OCI-LY1 (cell line): Measurements from ENCODE around the gene TBX21.

Experiments
- H2AFZ ChIP-seq: fragments of 200-600 bp; sonication (generic), shearing (Covaris generic); 2 replicates; pipeline ENCODE4 v1.6.0; 2014; ENCODE audit warnings: antibody characterized with exemption, mild to moderate bottlenecking, low read length
- H3F3A ChIP-seq: fragments of 200-600 bp; sonication (generic), shearing (Covaris generic); 2 replicates; pipeline ENCODE4 v1.6.0; 2014; ENCODE audit warnings: mild to moderate bottlenecking, antibody characterized with exemption, low read length, moderate library complexity; ENCODE audit not compliant: insufficient read depth
- H3K27ac ChIP-seq: fragments of 200-600 bp; sonication (generic); 2 replicates; pipeline ENCODE4 v1.5.1; 2014; ENCODE audit warnings: low read length, mixed run types, mild to moderate bottlenecking, low read depth; ENCODE audit not compliant: poor library complexity, severe bottlenecking
- H3K27me3 ChIP-seq: fragments of 200-600 bp; sonication (generic); 2 replicates; pipeline ENCODE4 v1.6.0; 2014; ENCODE audit warnings: antibody characterized with exemption, mild to moderate bottlenecking, low read length, moderate library complexity; ENCODE audit not compliant: insufficient read depth
- H3K36me3 ChIP-seq: fragments of 200-600 bp; sonication (generic); 2 replicates; pipeline ENCODE4 v1.6.1; 2014; ENCODE audit warnings: mild to moderate bottlenecking, antibody characterized with exemption, low read length, moderate library complexity, mixed read lengths; ENCODE audit not compliant: insufficient read depth
- H3K4me1 ChIP-seq: fragments of 200-600 bp; sonication (generic); 2 replicates; pipeline ENCODE4 v1.5.1; 2014; ENCODE audit warnings: mild to moderate bottlenecking, low read length, moderate library complexity; ENCODE audit not compliant: insufficient read depth, severe bottlenecking
- H3K4me2 ChIP-seq: fragments of 200-600 bp; sonication (generic), shearing (Covaris generic); 2 replicates; pipeline ENCODE4 v1.6.1; 2014; ENCODE audit warnings: low read length
- H3K4me3 ChIP-seq: fragments of 200-600 bp; sonication (generic); 2 replicates; pipeline ENCODE4 v1.5.1; 2014; ENCODE audit warnings: low read length, low read depth, mild to moderate bottlenecking, mixed read lengths; ENCODE audit not compliant: poor library complexity, severe bottlenecking
- H3K79me2 ChIP-seq: fragments of 200-600 bp; shearing (Covaris generic); 2 replicates; pipeline ENCODE4 v1.6.1; 2016; ENCODE audit warnings: mixed run types, low read length, mixed read lengths; ENCODE audit not compliant: insufficient read depth
- H3K9ac ChIP-seq: fragments of 200-600 bp; sonication (generic), shearing (Covaris generic); 2 replicates; pipeline ENCODE4 v1.6.1; 2014; ENCODE audit warnings: mild to moderate bottlenecking, low read length, mixed read lengths
- H3K9me2 ChIP-seq: fragments of 200-600 bp; sonication (generic), shearing (Covaris generic); 2 replicates; pipeline ENCODE4 v1.6.1; 2014; ENCODE audit warnings: low read depth, mild to moderate bottlenecking, low read length, mixed read lengths
- H3K9me3 ChIP-seq: fragments of 200-600 bp; shearing (Covaris generic); 2 replicates; pipeline ENCODE4 v1.6.1; 2014; ENCODE audit warnings: low read length, mixed read lengths
- H4K20me1 ChIP-seq: fragments of 200-600 bp; sonication (generic), shearing (Covaris generic); 2 replicates; pipeline ENCODE4 v1.6.0; 2016; ENCODE audit warnings: mild to moderate bottlenecking, low read length; ENCODE audit not compliant: insufficient read depth
- CTCF ChIP-seq: fragments of 200-600 bp; sonication (generic), shearing (Covaris generic); IDR thresholded peaks from 2 replicates; pipeline ENCODE4 v1.5.1; 2017; ENCODE audit warnings: mild to moderate bottlenecking, antibody characterized with exemption, low read length, moderate library complexity, mixed read lengths
- EZH2 ChIP-seq: fragments of 200-600 bp; sonication (generic), shearing (Covaris generic); IDR thresholded peaks from 2 replicates; pipeline ENCODE4 v1.8.0; 2017; ENCODE audit warnings: borderline replicate concordance, mixed run types, mild to moderate bottlenecking, antibody characterized with exemption, low read length, moderate library complexity, mixed read lengths

Gene TBX21

GRCh38 chr17:47745037-47745380, 12.0 kb downstream of the TBX21 start:
- Histone ChIP-seq H3K4me2 (no peak overlapping the region), H3K9me3 (no peaks in the 10 kb centered on the region), H3K9me2 (no peaks in the 10 kb centered on the region), H4K20me1 (no peaks in the 10 kb centered on the region), H3K4me1 (no peaks in the 10 kb centered on the region), H3K4me3 (no peak overlapping the region), H3F3A (no peaks in the 10 kb centered on the region), H3K36me3 (no peaks in the 10 kb centered on the region), H2AFZ (no peak overlapping the region), H3K9ac (no peak overlapping the region), H3K79me2 (no peaks in the 10 kb centered on the region), H3K27me3 (0 out of 2 replicates have a peak, but pooled peaks cover 3% of the 10 kb centered on the region), H3K27ac (no peak overlapping the region)
- no peak for TF ChIP-seq EZH2
- no peak for TF ChIP-seq CTCF

- H4K20me1 ChIP-seq: no peaks in the 10 kb centered on the region
- no peaks in the 10 kb centered on the region; the same call in 1 of the 2 replicates for H3K36me3 ChIP-seq
- no peak overlapping the region for H3K4me2 ChIP-seq
- H3K79me2 ChIP-seq: no peaks in the 10 kb centered on the region
- no peaks in the 10 kb centered on the region for H3K9me2 ChIP-seq
- no peaks in the 10 kb centered on the region for H3K4me1 ChIP-seq
- peaks cover 8% of the 10 kb centered on the region; the same call in 1 of the 2 replicates for H3K9me3 ChIP-seq
- no peak overlapping the region for H3K4me3 ChIP-seq
- H3K9ac ChIP-seq: no peak overlapping the region
- no peak for TF ChIP-seq CTCF
- TF ChIP-seq EZH2: no peak
- H2AFZ ChIP-seq: no peak overlapping the region
- no peaks in the 10 kb centered on the region for H3F3A ChIP-seq
- no peak overlapping the region for H3K27ac ChIP-seq
- peaks cover 8% of the 10 kb centered on the region for H3K27me3 ChIP-seq
Measured at GRCh38 chr17:47751471-47751870, 18.4 kb downstream of the TBX21 start.

- Histone ChIP-seq H3K9me3 (peaks cover 10% of the 10 kb centered on the region; the same call in 1 of the 2 replicates), H3K9me2 (no peaks in the 10 kb centered on the region), H4K20me1 (no peaks in the 10 kb centered on the region), H3K9ac (no peak overlapping the region), H3K79me2 (no peaks in the 10 kb centered on the region), H3K36me3 (no peaks in the 10 kb centered on the region; the same call in 1 of the 2 replicates), H3F3A (no peaks in the 10 kb centered on the region), H3K4me1 (no peaks in the 10 kb centered on the region), H3K4me2 (no peak overlapping the region), H3K27me3 (peaks cover 8% of the 10 kb centered on the region), H2AFZ (no peak overlapping the region), H3K27ac (no peak overlapping the region), H3K4me3 (no peak overlapping the region)
- TF ChIP-seq CTCF: no peak
- no peak for TF ChIP-seq EZH2
Measured at GRCh38 chr17:47757386-47757785, 24.4 kb downstream of the TBX21 start.
